ENCODE results near the gene CEND1.
"Not testable (repeated sequence)": the region's sequence is repeated elsewhere in the genome, so short reads cannot be mapped to it uniquely, and the experiment has no call there.

Gene CEND1

GRCh38 chr11:763549-764321, 26.2 kb downstream of the CEND1 start:
- DNase-seq (ENCODE audit: low spot score) = no peak

- DNase-seq (ENCODE audit: low spot score) = no peak
Observed at GRCh38 chr11:763073-763463, 26.8 kb downstream of the CEND1 start.

GRCh38 chr11:762421-763072, 27.3 kb downstream of the CEND1 start:
- DNase-seq (ENCODE audit: low spot score) = peak; percentile 45

GRCh38 chr11:761526-762108, 28.3 kb downstream of the CEND1 start:
- DNase-seq (ENCODE audit: low spot score) = no peak

- no peak for DNase-seq (ENCODE audit: low spot score)
Observed at GRCh38 chr11:760236-760635, 29.7 kb downstream of the CEND1 start.

- peak; percentile 47 for DNase-seq (ENCODE audit: low spot score)
Observed at GRCh38 chr11:749731-750130, 40.2 kb downstream of the CEND1 start.

- no peak for DNase-seq (ENCODE audit: low spot score)
Observed at GRCh38 chr11:748007-748359, 41.9 kb downstream of the CEND1 start.

GRCh38 chr11:747158-748006, 42.5 kb downstream of the CEND1 start, which contains the start of gene TALDO1:
TSS of gene TALDO1 (plus strand) at chr11:747464. CDS start at chr11:747482, 18 bp downstream.
- peak; percentile 94 for DNase-seq (ENCODE audit: low spot score)

- no peak for DNase-seq (ENCODE audit: low spot score)
Observed at GRCh38 chr11:746289-747157, 43.4 kb downstream of the CEND1 start.

GRCh38 chr11:745428-745827, 44.5 kb downstream of the CEND1 start:
- no peak for DNase-seq (ENCODE audit: low spot score)

- DNase-seq (ENCODE audit: low spot score) = no peak
Observed at GRCh38 chr11:742571-743201, 47.2 kb downstream of the CEND1 start.

- DNase-seq (ENCODE audit: low spot score) = no peak
Observed at GRCh38 chr11:742156-742546, 47.7 kb downstream of the CEND1 start.

GRCh38 chr11:737899-738298, 52.0 kb downstream of the CEND1 start:
- DNase-seq (ENCODE audit: low spot score) = not testable (repeated sequence)

- no peak for DNase-seq (ENCODE audit: low spot score)
Observed at GRCh38 chr11:737366-737765, 52.5 kb downstream of the CEND1 start.

Measured in hematopoietic multipotent progenitor cell treated with erythropoietin and hydrocortisone succinate and interleukin-3 and kit ligand, for 17 days (in vitro differentiated cells).